HCT116 (cell line): Measurements from ENCODE around the gene AMMECR1. TPM values are rescaled to one million over a fixed set of nuclear protein-coding genes. Genes with fewer than 3 reads are reported as not detected.

Experiments
- ATAC-seq: fragments of 200-7000 bp; cut with Tn5 transposase; 2 replicates; pipeline ENCODE4 v1.9.1; 2020; ENCODE audit warnings: mild to moderate bottlenecking, moderate library complexity
- BruUV-seq: library from RNA; stranded (reverse); fragments of 400-500 nt; replicated peaks from 2 replicates; lab custom pipeline; 2021; lab: Mats Ljungman, UMichigan
- CTCF ChIA-PET: fragments of 300-600 bp; sonication (Branson Sonifier 250); formaldehyde crosslinking; loops from one replicate; lab custom pipeline; 2021; ENCODE audit warnings: antibody characterized with exemption; lab: Charles Lee
- POLR2A ChIA-PET: fragments of 300-600, 350-600 bp; sonication (Branson Sonifier 250); formaldehyde crosslinking; loops from one replicate; lab custom pipeline; 2021; ENCODE audit warnings: antibody characterized with exemption; lab: Charles Lee
- RAD21 ChIA-PET, 2 experiments: fragments of 300-600 bp; sonication (Branson Sonifier 250); formaldehyde crosslinking; loops; one replicate each; lab custom pipeline; 2023; ENCODE audit warnings: low total read pairs in 2 of 2; ENCODE audit not compliant: uncharacterized antibody in 2 of 2, unreplicated experiment in 2 of 2, low non-redundant PET in 1 of 2; lab: Charles Lee
- DNase-seq: peaks from one replicate; pipeline ENCODE4 v3.0.0-alpha.2; 2010; ENCODE audit warnings: low read depth, low spot score
- H2AFZ ChIP-seq: fragments of 200-600 bp; shearing (Covaris generic), sonication (generic); 2 replicates; pipeline ENCODE4 v1.6.1; 2017; ENCODE audit warnings: low read depth, mixed run types, mixed read lengths, antibody characterized with exemption, low read length; ENCODE audit not compliant: poor library complexity, severe bottlenecking
- H3K27ac ChIP-seq: 2 replicates; pipeline ENCODE4 v1.5.1; 2012; ENCODE audit warnings: low read depth, low read length
- H3K27me3 ChIP-seq: fragments of 200-600 bp; sonication (generic); 2 replicates; pipeline ENCODE4 v1.6.1; 2016; ENCODE audit warnings: mixed run types, low read length, mixed read lengths; ENCODE audit not compliant: insufficient read depth
- H3K36me3 ChIP-seq, 2 experiments: fragments of 200-500 bp in 1 of 2; fragments of 200-600 bp in 1 of 2; sonication (Bioruptor generic) in 1 of 2; sonication (generic) in 1 of 2; 2 replicates each; pipeline versions ENCODE4 v1.5.1 to v1.6.1; 2014 to 2016; ENCODE audit warnings: low read length in 2 of 2, inconsistent platforms in 1 of 2, mixed read lengths in 1 of 2, mixed run types in 1 of 2; ENCODE audit not compliant: insufficient read depth in 2 of 2, control insufficient read depth in 1 of 2
- H3K4me1 ChIP-seq, 2 experiments: fragments of 200-600 bp in 1 of 2; sonication (generic) in 1 of 2; 2 replicates each; pipeline versions ENCODE4 v1.5.1 to v1.6.1; 2012 to 2017; ENCODE audit warnings: low read length in 2 of 2, inconsistent platforms in 1 of 2, mild to moderate bottlenecking in 1 of 2, mixed read lengths in 1 of 2, mixed run types in 1 of 2, moderate library complexity in 1 of 2; ENCODE audit not compliant: insufficient read depth in 2 of 2, control insufficient read depth in 1 of 2
- H3K4me2 ChIP-seq: fragments of 200-600 bp; sonication (generic); 2 replicates; pipeline ENCODE4 v1.6.1; 2017; ENCODE audit warnings: mixed run types, low read length, mixed read lengths
- H3K4me3 ChIP-seq, 2 experiments: fragments of 200-600 bp in 1 of 2; sonication (generic) in 1 of 2; replicated peaks in 1 of 2; 2 replicates each; pipeline ENCODE4 v1.5.1; 2011 to 2016; ENCODE audit warnings: low read length in 2 of 2, control low read depth in 1 of 2, low read depth in 1 of 2, mild to moderate bottlenecking in 1 of 2, mixed read lengths in 1 of 2, mixed run types in 1 of 2
- H3K79me2 ChIP-seq: fragments of 200-600 bp; sonication (generic); 2 replicates; pipeline ENCODE4 v1.6.1; 2017; ENCODE audit warnings: mild to moderate bottlenecking, mixed run types, low read length, moderate library complexity, mixed read lengths; ENCODE audit not compliant: insufficient read depth
- H3K9ac ChIP-seq: fragments of 200-600 bp; sonication (generic); 2 replicates; pipeline ENCODE4 v1.6.1; 2016; ENCODE audit warnings: low read length, mixed read lengths
- H3K9me2 ChIP-seq: fragments of 200-600 bp; sonication (generic), shearing (Covaris generic); 2 replicates; pipeline ENCODE4 v1.6.1; 2017; ENCODE audit warnings: mixed run types, mild to moderate bottlenecking, moderate library complexity; ENCODE audit not compliant: insufficient read depth
- H3K9me3 ChIP-seq, 2 experiments: fragments of 200-500 bp in 1 of 2; fragments of 200-600 bp in 1 of 2; sonication (Bioruptor generic) in 1 of 2; sonication (generic) in 1 of 2; 2 replicates each; pipeline ENCODE4 v1.6.1; 2014 to 2017; ENCODE audit warnings: low read length in 2 of 2, mixed read lengths in 2 of 2, inconsistent platforms in 1 of 2, low read depth in 1 of 2, mild to moderate bottlenecking in 1 of 2, mixed run types in 1 of 2, moderate library complexity in 1 of 2; ENCODE audit not compliant: control insufficient read depth in 1 of 2, insufficient read depth in 1 of 2
- H4K20me1 ChIP-seq: fragments of 200-600 bp; sonication (generic), shearing (Covaris generic); 2 replicates; pipeline ENCODE4 v1.6.1; 2017; ENCODE audit warnings: mixed run types, mild to moderate bottlenecking, moderate library complexity; ENCODE audit not compliant: insufficient read depth
- ATF3 ChIP-seq: IDR thresholded peaks from 2 replicates; pipeline ENCODE4 v1.6.1; 2012
- CEBPB ChIP-seq: IDR thresholded peaks from 2 replicates; pipeline ENCODE4 v1.6.1; 2012; ENCODE audit warnings: low read depth
- EGR1 ChIP-seq: IDR thresholded peaks from 2 replicates; pipeline ENCODE4 v1.6.1; 2012; ENCODE audit warnings: low read depth
- ELF1 ChIP-seq: IDR thresholded peaks from 2 replicates; pipeline ENCODE4 v1.6.1; 2012; ENCODE audit warnings: low read depth, borderline replicate concordance
- EZH2 ChIP-seq: fragments of 200-600 bp; sonication (generic); IDR thresholded peaks from 2 replicates; pipeline ENCODE4 v1.6.1; 2017; ENCODE audit warnings: antibody characterized with exemption, mixed run types
- EZH2phosphoT487 ChIP-seq: fragments of 200-600 bp; IDR thresholded peaks from 2 replicates; pipeline ENCODE4 v1.6.1; 2018; ENCODE audit warnings: antibody characterized with exemption, borderline replicate concordance
- POLR2A ChIP-seq: IDR thresholded peaks from 2 replicates; pipeline ENCODE4 v1.7.0; 2011; ENCODE audit warnings: borderline replicate concordance; ENCODE audit not compliant: insufficient read depth, insufficient read length; ENCODE audit errors: extremely low read depth
- RAD21 ChIP-seq: IDR thresholded peaks from 2 replicates; pipeline ENCODE4 v1.6.1; 2012; ENCODE audit warnings: low read depth, mild to moderate bottlenecking
- REST ChIP-seq: IDR thresholded peaks from 2 replicates; pipeline ENCODE4 v1.6.1; 2012; ENCODE audit warnings: low read depth
- SIN3A ChIP-seq: IDR thresholded peaks from 2 replicates; pipeline ENCODE4 v1.6.1; 2012; ENCODE audit warnings: low read depth
- SRF ChIP-seq: IDR thresholded peaks from 2 replicates; pipeline ENCODE4 v1.6.1; 2012; ENCODE audit warnings: low read depth
- TCF7L2 ChIP-seq: IDR thresholded peaks from 2 replicates; pipeline ENCODE4 v1.7.0; 2011; ENCODE audit warnings: borderline replicate concordance, inconsistent platforms; ENCODE audit not compliant: insufficient read depth, insufficient read length; ENCODE audit errors: extremely low read depth
- YY1 ChIP-seq: IDR thresholded peaks from 2 replicates; pipeline ENCODE4 v1.6.1; 2011; ENCODE audit warnings: low read length, low read depth, moderate library complexity, mild to moderate bottlenecking; ENCODE audit not compliant: insufficient replicate concordance; ENCODE audit errors: extremely low read depth
- ZFX ChIP-seq: fragments of 450-650 bp; IDR thresholded peaks from 2 replicates; pipeline ENCODE4 v1.6.1; 2017
- ZNF274 ChIP-seq: fragments of 200-500 bp; sonication (Bioruptor generic); IDR thresholded peaks from 2 replicates; pipeline ENCODE4 v1.6.1; 2014; ENCODE audit warnings: mild to moderate bottlenecking, low read depth, low read length, inconsistent platforms
- intact Hi-C: fragments of 100-400 bp; cut with micrococcal nuclease; formaldehyde crosslinking; loops from 2 replicates; pipeline ENCODE4 v1.10.0; 2022
- total RNA-seq: library from RNA; stranded (reverse); gene quantifications from one replicate; pipeline ENCODE4 v1.2.1, GENCODE V29; 2021; ENCODE audit not compliant: unreplicated experiment
- TF ChIP-seq, protein P1 (sequence below), 3 experiments: fragments of 200-600 bp in 1 of 3; sonication (generic) in 1 of 3; IDR thresholded peaks in 2 of 3; conservative IDR thresholded peaks in 1 of 3; 2 replicates each; pipeline ENCODE4 v1.5.1; 2012 to 2017; ENCODE audit warnings: low read depth in 2 of 3, low read length in 2 of 3, antibody characterized with exemption in 1 of 3, borderline replicate concordance in 1 of 3, control low read depth in 1 of 3, mild to moderate bottlenecking in 1 of 3, mixed read lengths in 1 of 3, mixed run types in 1 of 3, moderate library complexity in 1 of 3; ENCODE audit not compliant: insufficient read depth in 1 of 3
- TF ChIP-seq, protein P2 (sequence below): IDR thresholded peaks from 2 replicates; pipeline ENCODE4 v1.6.1; 2011; ENCODE audit warnings: mild to moderate bottlenecking, low read length, moderate library complexity; ENCODE audit not compliant: insufficient replicate concordance; ENCODE audit errors: extremely low read depth

AMMECR1 gene
- total RNA-seq, 1 experiment from 2014 or later, result 9.2 TPM

GRCh38 chrX:110252711-110253110, 65.2 kb downstream of the AMMECR1 start:
- BruUV-seq, result no TSS peak
- ATAC-seq, result no peak
- CTCF ChIA-PET, result no interaction called here

More at GRCh38 chrX:110252711-110253110, 65.2 kb downstream of the AMMECR1 start:
- Histone ChIP-seq H3K9me2 (no peaks in the 10 kb centered on the region), H4K20me1 (no peaks in the 10 kb centered on the region), H3K4me3 (no peak overlapping the region), H3K4me1 (no peaks in the 10 kb centered on the region), H3K9ac (no peak overlapping the region), H3K79me2 (no peaks in the 10 kb centered on the region), H3K27me3 (no peaks in the 10 kb centered on the region), H3K36me3 (no peaks in the 10 kb centered on the region), H3K27ac (no peak overlapping the region), H3K4me2 (no peak overlapping the region), H2AFZ (no peak overlapping the region), H3K9me3 (no peaks in the 10 kb centered on the region)
- no peak for TF ChIP-seq EZH2
- TF ChIP-seq CEBPB, result no peak
- TF ChIP-seq SRF, result no peak
- no peak for TF ChIP-seq REST
- no peak for TF ChIP-seq YY1
- TF ChIP-seq, protein P1, sequence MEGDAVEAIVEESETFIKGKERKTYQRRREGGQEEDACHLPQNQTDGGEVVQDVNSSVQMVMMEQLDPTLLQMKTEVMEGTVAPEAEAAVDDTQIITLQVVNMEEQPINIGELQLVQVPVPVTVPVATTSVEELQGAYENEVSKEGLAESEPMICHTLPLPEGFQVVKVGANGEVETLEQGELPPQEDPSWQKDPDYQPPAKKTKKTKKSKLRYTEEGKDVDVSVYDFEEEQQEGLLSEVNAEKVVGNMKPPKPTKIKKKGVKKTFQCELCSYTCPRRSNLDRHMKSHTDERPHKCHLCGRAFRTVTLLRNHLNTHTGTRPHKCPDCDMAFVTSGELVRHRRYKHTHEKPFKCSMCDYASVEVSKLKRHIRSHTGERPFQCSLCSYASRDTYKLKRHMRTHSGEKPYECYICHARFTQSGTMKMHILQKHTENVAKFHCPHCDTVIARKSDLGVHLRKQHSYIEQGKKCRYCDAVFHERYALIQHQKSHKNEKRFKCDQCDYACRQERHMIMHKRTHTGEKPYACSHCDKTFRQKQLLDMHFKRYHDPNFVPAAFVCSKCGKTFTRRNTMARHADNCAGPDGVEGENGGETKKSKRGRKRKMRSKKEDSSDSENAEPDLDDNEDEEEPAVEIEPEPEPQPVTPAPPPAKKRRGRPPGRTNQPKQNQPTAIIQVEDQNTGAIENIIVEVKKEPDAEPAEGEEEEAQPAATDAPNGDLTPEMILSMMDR (IDR thresholded peaks at IDR 0.05 in 2 of 3, conservative IDR thresholded peaks at IDR 0.05 in 1 of 3; ENCODE audit: borderline replicate concordance in 1 of 3, insufficient read depth in 1 of 3, low read depth in 2 of 3, low read length in 2 of 3), result no peak
- TF ChIP-seq ATF3, result no peak
- no peak for TF ChIP-seq ZFX
- no peak for TF ChIP-seq ELF1
- no peak for TF ChIP-seq TCF7L2
- TF ChIP-seq, protein P2, sequence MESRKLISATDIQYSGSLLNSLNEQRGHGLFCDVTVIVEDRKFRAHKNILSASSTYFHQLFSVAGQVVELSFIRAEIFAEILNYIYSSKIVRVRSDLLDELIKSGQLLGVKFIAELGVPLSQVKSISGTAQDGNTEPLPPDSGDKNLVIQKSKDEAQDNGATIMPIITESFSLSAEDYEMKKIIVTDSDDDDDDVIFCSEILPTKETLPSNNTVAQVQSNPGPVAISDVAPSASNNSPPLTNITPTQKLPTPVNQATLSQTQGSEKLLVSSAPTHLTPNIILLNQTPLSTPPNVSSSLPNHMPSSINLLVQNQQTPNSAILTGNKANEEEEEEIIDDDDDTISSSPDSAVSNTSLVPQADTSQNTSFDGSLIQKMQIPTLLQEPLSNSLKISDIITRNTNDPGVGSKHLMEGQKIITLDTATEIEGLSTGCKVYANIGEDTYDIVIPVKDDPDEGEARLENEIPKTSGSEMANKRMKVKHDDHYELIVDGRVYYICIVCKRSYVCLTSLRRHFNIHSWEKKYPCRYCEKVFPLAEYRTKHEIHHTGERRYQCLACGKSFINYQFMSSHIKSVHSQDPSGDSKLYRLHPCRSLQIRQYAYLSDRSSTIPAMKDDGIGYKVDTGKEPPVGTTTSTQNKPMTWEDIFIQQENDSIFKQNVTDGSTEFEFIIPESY, result no peak
- TF ChIP-seq SIN3A, result no peak
- TF ChIP-seq EZH2phosphoT487, result no peak
- TF ChIP-seq EGR1, result no peak
- no peak for TF ChIP-seq POLR2A
- no peak for TF ChIP-seq ZNF274
- no peak for TF ChIP-seq RAD21
- no peak for DNase-seq
- ChIA-PET RAD21 (no interaction called here), POLR2A (no interaction called here)
- intact Hi-C loops, result no loop called here
